Fibroblast of skin of left quadriceps (primary cell): ENCODE measurements around the gene UPB1.
A peak's percentile ranks its signal among the peaks of the same experiment; 100 is the strongest.
"Not testable (repeated sequence)": the region's sequence is repeated elsewhere in the genome, so short reads cannot be mapped to it uniquely, and the experiment has no call there.

ENCODE experiments used
- DNase-seq, 2 experiments: peaks; one replicate each; pipeline ENCODE4 v3.0.0-alpha.2; 2013; ENCODE audit warnings: low read depth in 2 of 2

The UPB1 gene

DNA sequence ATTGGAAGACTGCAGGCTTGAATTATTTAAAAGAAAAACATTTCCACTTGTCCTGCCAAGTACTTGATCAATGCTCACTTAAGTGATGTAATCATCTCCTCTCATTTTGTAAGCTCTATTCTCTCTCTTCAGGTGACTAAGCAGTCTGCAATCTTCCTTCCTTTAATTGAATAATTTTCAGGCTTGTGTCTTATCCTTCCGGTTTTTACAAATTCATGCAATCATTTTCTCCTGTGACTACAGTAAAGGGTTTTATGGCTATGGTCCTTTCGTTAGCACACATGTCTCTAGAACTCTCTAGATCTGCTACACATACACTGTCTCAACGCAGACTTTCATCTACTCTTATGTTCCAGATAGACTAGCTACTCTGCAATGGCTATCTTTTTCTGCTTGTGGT, 12.6 kb upstream of the UPB1 start:
- DNase-seq, result peak; percentile 75 to 77

DNA sequence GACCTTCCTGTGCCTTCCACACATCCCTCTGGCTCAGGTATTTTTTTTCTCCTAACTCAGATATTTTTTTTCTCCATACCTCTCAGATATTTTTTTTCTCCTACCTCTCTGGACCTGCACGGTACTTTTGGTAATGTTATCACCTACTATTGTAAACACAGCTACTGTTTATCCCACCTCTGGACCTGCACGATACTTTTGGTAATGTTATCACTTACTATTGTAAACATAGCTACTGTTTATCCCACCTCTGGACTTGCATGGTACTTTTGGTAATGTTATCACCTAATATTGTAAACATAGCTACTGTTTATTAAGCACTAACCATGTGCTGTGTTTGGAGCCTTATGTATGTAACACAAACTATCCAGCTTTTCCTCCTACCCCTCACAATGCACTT, 12.1 kb upstream of the UPB1 start:
- DNase-seq, result no peak

DNA sequence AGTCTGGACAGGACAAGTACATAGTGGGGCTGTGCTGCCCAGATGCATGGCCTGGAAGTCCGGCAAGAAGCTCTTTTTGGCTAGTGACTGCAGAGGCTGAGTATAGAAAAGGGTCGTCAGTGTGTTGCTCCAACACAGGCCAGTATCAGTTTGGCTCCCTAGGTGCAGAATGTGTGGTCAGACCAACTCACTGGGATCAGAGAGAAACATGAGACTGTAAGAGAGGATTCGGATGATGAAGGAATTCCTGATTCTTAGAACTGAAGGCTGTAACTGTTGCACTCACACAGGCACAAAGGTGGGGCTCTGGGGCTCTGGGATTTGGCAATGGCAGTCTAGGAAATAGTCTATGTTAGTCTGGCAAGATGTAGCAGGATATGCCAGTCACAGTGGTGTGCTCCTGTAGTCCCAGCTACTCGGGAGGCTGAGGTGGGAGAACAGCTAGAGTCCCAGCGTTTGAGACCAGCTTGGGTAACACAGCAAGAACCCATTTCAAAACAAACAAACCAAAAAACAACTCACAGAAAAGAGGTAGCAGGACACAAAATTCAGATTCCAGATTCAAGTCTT, 11.1 kb upstream of the UPB1 start:
- DNase-seq, result no peak

DNA sequence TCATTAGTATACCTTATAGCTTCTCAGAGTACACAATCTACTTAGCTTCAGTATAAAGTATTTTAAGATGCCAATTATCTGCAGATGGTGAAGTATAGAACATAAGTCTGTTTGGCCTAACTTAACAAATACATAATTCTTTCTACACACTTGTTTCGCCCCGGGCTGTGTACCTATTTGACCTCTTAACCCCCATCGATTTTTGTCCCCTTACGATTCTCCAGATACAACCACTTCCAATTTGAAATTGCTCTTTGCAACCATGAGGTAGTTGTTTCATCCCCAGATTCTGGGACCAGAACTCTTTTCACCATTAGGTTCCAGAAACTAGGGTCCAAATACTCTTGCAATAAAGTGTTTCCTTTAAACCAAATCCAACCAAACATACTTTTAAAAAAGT, 10.0 kb upstream of the UPB1 start:
- DNase-seq, result no peak

DNA sequence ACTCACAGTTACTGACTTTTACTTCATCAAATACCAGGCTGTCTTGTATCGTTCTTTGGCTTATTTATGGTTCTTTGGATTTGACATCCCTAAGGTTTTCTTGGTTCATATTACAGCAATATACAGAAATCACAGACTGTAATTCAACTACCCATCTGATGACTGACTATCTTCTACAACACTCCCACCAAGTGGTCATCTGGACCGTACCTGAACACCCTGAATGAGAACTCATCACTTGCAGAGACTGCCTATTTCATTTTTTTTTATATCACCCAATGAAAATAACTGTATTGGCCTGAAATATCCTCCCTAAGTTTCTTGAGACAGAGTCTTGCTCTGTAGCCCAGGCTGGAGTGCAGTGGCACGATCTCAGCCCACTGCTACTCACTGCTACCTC, 9.5 kb upstream of the UPB1 start:
- DNase-seq, result no peak

DNA sequence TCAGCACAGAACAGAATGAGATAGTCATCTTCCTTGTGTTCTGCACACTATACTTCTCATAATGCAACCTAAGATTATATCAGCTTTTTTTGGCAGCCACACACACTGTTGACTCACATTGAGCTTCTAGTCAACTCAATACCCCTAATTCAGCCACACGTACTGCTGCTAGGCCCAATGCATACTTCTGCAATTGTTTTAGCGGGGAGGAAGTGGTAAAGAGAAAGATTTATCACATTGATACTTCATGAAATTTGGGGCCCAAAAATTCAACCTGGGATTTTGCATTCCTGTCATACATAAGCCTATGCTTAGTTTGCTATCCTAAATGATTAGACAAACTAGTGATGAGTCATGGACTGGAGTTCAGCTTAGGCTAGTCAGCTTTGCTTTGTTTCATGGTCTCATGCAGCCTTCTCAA, 8.6 kb upstream of the UPB1 start:
- peak; percentile 90 to 91 for DNase-seq

DNA sequence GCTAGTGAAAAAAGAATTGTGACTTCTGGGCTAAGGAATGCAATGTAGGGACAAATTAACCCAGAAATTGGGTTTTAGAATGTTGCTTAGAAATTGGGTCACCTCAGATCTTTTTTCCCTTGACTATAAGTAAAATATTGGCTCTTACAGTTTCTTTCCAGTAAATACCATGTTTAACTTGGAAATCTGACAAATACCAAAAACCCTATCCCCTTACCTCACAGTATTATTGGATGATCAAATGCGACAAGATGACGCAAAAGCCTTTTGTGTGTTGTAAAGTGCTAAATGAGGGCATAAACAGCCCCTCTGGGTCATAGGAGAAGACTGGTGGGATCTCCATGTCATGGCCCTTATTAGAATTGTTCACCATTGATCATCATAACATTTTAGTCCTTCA, 6.1 kb upstream of the UPB1 start:
- no peak for DNase-seq

DNA sequence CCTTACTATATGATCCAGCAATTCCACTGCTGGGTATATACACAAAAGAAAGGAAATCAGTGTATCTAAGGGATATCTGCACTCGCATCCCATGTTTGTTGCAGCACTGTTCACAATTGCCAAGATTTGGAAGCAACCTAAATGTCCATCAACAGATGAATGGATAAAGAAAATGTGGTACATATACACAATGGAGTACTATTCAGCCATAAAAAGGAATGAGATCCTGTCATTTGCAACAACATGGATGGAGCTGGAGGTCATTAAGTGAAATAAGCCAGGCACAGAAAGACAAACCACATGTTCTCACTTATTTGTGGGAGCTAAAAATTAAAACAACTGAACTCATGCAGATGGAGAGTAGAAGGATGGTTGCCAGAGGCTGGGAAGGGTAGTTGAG, 5.7 kb upstream of the UPB1 start:
- DNase-seq, result not testable (repeated sequence)

DNA sequence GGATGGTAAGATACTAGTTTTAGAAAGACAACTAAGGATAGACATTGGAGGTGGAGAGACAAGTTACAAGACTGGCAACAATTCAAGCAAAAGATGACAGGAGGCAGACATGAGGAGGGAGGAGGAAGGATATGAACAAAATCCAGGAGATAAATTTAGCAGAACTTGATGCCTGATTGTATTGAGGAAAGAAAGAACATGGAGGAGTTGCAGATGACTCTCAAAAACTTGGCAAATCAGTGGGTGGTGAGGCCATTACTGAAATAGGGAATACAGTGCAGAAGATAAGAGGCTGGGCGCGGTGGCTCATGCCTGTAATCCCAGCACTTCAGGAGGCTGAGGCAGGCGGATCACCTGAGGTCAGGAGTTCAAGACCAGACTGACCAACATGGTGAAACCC, 2.7 kb upstream of the UPB1 start:
- no peak for DNase-seq

DNA sequence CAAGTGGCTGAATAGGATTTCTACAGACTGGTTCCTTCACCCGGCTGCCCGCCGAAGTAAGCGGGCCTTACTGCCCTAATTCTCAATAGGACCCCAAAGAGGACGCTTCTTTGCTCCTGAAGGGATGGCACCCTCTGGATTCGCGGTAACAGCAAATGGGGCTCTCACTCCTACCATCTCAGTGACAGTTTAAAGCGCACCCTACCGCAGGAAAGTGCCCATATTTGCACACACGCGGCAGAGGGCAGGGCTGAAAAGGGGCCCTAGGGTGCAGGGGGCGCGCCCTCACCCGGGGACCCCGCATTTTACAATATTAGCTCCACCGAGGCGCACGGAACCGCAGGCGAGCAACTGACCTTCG, 985 bp upstream of the UPB1 start:
- no peak for DNase-seq

DNA sequence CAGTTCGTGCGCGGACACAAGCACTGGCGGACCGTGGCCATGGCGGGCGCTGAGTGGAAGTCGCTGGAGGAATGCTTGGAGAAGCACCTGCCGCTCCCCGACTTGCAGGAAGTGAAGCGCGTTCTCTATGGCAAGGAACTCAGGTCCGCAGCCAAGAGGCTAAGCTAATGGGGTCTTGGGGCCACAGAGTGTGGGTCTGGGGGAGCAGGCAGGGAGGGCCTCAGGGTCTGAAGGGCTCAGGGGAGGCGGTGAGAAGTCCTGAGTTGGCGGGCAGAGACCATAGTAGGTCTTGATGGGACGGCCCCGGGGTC, 188 bp downstream of the UPB1 start:
- no peak for DNase-seq

DNA sequence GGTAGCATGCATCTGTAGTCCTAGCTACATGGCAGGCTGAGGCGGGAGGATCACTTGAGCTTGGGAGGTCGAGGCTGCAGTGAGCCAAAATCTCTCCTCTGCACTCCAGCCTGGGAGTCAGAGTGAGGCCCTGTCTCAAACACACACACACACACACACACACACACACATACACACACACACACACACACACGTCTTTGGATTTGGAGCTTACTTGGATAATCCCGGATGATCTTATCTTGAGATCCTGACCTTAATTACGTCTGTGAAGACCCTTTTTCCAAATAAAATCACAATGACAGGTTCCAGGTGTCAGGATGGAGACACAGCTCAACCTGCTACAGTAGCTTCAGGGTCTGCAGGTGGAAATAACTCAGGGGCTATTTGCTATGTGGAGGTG, 1.1 kb downstream of the UPB1 start:
- no peak for DNase-seq

DNA sequence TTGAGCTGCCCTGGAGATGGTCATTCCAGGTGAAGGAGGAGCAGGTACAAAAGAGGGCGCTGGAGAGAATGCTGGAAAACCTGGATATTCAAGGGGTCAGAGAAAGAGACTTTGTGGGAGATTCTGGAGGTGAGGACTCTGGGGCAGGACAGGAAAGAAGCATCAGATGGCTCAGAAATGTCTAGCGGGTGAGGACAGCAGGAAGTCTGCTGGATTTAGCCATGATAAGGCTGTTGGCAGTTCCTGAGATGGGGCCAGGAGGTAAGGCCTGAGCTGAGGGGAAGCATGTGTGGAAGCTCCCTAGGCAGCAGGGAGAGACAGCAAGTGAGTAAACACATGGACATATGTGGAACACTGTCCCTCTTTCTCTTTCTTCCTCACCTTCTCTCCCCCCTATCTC, 1.5 kb downstream of the UPB1 start:
- DNase-seq, result no peak

DNA sequence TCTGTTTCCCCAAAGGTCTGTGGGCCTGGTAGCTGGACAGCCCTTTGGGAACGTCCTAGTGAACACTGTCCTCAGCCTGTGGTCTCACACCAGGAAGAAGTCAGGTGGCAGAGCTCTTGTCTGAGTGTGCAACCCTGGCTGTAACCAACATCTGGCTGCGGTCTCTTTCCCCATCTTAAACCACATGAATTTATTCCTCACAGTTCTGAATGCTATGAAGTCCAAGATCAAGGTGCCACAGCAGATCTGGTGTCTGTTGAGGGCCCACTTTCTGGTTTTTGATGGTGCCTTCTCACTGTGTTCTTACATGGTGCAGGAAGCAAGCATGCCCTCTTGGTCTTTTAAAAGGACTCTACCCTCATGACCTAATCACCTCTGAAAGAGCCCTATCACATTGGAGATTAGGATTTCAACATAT, 2.7 kb downstream of the UPB1 start:
- no peak for DNase-seq

DNA sequence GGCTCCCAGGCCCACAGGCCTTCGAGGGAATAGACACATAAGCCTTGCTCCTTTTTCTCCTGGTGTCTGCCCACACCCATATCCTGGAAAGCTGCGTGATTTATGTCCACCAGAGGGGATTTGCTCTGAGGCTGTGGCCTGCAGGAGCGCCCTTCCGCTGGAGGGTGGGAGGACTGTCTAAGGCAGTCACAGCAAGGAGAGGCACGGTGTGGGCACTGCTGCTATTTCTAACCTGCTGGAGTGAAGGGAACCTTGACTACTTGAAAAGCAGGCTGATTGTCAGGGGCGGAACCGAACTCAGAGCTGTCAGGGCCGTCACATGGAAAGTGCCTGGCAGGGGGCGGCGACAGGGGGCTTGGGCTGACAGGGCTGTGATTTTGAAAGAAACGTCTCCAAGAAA, 3.7 kb downstream of the UPB1 start:
- DNase-seq, result no peak

DNA sequence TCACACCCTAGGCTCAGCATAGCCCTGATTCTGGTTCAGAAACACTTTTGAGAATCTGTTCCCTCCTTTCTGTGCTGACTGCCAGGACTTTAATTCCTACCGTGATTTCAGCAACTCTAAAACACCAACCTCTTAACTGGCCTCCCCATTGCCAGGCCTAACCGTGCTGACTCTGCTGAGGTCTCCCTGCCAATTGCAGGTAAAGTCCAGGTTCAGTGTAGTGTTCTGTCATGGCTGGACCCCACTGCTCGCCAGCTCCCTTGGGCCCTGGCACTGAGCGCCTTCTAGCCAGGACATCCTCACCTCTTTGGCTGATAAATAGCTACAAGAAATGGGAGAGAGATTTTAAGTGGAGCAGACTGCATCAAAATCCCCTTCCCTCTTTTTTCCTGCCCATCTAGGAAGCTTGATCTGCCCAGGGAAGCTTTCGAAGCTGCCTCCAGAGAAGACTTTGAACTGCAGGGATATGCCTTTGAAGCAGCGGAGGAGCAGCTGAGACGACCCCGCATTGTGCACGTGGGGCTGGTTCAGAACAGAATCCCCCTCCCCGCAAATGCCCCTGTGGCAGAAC, 4.7 kb downstream of the UPB1 start:
- DNase-seq, result no peak

DNA sequence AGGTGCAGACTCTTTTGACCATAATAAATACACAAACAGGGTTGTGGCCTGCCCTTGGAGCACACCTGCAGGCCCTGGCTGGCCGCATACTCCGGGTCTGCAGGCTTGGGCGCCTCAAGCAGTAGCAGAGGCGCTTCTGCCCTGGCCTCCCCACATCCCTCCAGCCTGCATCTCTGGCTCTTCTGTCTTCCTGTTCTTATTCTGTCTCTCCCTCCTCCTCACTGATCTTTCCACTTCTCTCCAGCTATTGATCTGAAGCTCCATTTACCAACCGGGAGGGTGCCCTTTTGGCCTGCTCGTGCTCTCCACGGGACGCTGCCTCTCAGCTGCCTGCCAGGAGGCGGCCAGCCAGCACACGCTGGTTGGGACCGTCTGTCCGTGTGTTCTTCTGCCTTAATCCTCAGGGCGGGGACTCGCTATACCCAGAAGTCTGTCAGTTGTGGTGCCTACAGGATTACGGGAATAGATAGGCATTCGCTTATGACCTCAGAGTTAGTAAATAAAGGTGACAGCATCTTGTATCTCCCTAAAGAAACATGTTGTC, 5.2 kb downstream of the UPB1 start:
- DNase-seq, result no peak

DNA sequence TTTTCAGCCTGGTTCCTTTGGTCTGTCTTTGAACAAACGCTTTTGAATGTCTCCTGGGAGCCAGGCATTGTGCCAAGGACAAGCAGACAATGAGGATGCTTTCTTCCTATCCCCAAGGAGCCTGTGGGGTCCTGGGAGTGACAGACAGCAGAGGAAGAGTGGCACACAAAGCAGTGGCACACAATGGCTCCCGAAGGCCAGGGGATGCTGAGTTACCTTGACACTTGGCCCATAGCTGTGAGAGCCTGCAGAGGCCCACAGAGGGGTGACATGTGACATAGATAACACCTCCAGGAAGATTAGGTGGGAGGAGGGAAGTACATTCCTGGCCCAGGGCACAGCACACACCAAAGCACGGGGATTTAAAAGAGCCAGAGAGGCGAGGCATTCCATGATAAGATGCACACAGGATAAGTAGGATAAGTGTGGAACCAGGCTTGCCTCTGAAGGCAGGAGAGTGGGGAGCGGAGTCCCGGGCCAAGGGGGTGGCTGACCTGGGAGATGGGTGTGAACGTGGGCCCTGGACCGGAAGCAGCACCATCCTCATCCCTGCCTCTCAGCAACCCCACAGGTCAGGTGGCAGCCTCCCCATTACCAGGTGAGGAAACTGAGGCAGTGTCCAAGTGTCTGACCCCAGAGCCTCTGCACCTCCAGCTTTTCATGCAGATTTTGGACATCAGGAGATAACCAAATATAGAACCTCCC, 6.3 kb downstream of the UPB1 start:
- no peak for DNase-seq

DNA sequence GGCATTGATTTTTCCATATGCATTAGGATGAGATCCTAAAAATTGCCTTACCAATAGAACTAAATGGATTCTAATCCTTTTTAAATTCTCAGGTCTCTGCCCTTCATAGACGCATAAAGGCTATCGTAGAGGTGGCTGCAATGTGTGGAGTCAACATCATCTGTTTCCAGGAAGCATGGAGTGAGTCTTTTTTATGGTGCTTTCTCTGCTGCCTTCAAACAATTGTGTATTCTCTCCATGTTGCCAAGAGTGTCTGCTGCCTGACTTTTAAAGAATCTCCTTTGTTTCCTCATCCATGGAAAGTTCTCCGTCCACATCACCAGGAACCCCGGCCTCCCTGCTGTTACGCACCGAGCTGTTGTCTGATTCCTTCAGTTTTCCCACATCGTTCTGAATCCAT, 6.9 kb downstream of the UPB1 start:
- DNase-seq, result no peak

DNA sequence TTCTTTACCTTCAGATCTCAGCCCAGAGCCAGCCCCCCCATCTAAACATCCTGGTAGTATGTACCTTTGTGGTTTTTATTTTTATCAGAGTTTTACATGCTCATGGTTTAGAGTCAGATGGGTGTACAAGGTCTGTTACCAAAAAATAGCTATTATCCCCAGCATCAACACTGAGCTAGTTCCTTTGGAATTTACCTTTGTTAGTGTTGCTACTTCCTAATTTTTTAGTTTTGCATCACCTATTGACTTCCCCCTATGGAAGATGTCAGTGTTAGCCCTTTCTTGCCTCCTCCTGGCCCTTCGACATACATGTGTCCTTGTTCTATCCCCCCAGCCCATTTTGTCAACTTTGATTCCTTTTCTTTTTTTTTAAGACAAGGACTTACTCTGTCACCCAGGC, 7.4 kb downstream of the UPB1 start:
- DNase-seq, result no peak

DNA sequence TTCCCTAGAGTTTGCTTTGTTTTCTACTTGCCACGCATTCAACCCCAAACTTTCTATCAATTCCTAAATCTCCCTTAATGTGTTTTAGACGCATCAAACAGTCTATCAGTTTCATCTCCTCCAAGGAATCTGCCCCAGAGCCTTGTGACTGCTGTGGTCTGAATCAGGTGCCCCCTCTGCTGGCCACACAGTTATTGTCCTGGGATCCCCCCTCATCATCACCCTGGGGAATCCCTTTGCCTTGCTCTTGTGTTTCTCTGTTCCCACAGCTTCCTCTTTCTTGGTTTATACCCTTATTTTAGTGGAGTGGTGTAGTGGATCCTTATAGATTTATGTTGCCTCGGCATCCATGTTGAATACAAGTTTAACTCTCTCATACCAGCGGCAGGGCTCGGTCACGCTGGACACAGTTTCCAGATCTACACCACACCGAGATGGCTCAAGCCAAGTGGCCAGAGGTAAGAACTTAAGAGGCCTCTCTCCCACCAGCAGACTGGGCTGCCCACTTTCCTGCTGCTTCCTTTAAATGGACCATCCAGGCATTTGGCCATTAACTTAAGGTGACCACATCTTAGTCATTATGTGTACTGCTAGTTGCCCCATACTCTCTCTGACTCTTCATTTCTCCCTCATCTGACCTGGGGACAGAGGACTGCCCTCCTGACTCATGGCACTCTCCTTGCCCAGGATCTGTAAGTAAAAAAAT, 8.2 kb downstream of the UPB1 start:
- DNase-seq, result no peak

DNA sequence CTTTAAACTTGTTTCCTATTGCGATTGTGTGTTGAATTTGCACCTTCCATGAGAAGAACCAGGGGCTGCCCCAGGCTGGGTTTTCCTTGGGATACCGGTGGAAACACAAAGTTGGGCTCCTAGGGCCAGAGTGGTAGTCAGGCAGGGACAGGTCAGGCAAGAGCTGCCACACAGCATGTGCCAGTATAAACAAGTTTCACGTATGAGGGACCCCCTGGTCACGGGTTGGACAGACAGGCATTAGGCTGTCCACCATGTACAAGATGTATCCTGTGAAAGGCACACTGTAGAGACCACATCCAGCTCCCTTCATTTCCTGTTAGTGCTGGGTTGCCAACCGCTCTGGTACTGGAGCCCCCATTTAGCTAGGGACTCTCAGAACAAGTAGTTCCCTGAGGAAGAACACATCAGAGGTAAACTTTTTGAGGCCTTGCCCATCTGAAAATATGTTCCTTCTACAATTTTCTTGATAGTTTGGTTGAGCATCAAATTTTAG, 8.8 kb downstream of the UPB1 start:
- DNase-seq, result no peak

DNA sequence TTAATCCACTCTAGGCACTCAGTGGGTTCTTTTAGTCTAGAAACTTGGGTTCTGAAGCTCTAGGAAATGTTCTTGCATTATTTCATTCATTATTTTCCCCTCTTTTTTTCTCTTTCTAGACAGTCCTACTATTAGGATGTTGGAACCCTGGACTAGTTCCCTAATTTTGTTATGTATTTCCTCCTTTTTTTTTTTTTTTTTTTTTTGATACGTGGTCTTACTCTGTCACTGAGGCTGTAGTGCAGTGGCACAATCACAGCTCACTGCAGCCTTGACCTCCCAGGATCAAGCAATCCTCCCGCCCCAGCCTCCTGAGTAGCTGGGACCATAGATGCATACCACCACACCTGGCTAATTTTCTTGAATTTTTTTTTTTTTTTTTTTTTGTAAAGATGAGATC, 9.4 kb downstream of the UPB1 start:
- no peak for DNase-seq
